ENCODE data around the gene VAMP7.
"Not testable (repeated sequence)": the region's sequence is repeated elsewhere in the genome, so short reads cannot be mapped to it uniquely, and the experiment has no call there.

VAMP7 gene

GRCh38 chrX:155907661-155908060, 26.5 kb downstream of the VAMP7 start:
- not testable (repeated sequence) for DNase-seq (ENCODE audit: low read depth)

GRCh38 chrX:155923200-155923599, 42.1 kb downstream of the VAMP7 start:
- DNase-seq (ENCODE audit: low read depth), result no peak

GRCh38 chrX:155930852-155931618, 49.9 kb downstream of the VAMP7 start:
- not testable (repeated sequence) for DNase-seq (ENCODE audit: low read depth)

- no peak for DNase-seq (ENCODE audit: low read depth)
These were observed 57.0 kb downstream of the VAMP7 start for GRCh38 chrX:155938132-155938531.

- no peak for DNase-seq (ENCODE audit: low read depth)
These were observed 68.0 kb downstream of the VAMP7 start for GRCh38 chrX:155949098-155949497.

GRCh38 chrX:155951237-155951789, 70.2 kb downstream of the VAMP7 start:
- DNase-seq (ENCODE audit: low read depth), result no peak

- DNase-seq (ENCODE audit: low read depth), result no peak
These were observed 71.9 kb downstream of the VAMP7 start for GRCh38 chrX:155953055-155953454.

GRCh38 chrX:155954793-155955192, 73.6 kb downstream of the VAMP7 start:
- no peak for DNase-seq (ENCODE audit: low read depth)

GRCh38 chrX:155956099-155956498, 75.0 kb downstream of the VAMP7 start:
- no peak for DNase-seq (ENCODE audit: low read depth)

- DNase-seq (ENCODE audit: low read depth), result no peak
These were observed 75.5 kb downstream of the VAMP7 start for GRCh38 chrX:155956649-155957048.

GRCh38 chrX:155957843-155958242, 76.7 kb downstream of the VAMP7 start:
- DNase-seq (ENCODE audit: low read depth), result no peak

- no peak for DNase-seq (ENCODE audit: low read depth)
These were observed 78.0 kb downstream of the VAMP7 start for GRCh38 chrX:155959018-155959587.

- no peak for DNase-seq (ENCODE audit: low read depth)
These were observed 81.8 kb downstream of the VAMP7 start for GRCh38 chrX:155962906-155963305.

- DNase-seq (ENCODE audit: low read depth), result no peak
These were observed 85.7 kb downstream of the VAMP7 start for GRCh38 chrX:155966876-155967275.

GRCh38 chrX:155967653-155968325, 86.6 kb downstream of the VAMP7 start:
- no peak for DNase-seq (ENCODE audit: low read depth)

- DNase-seq (ENCODE audit: low read depth), result no peak
These were observed 87.1 kb downstream of the VAMP7 start for GRCh38 chrX:155968326-155968661.

GRCh38 chrX:155968791-155969190, 87.6 kb downstream of the VAMP7 start:
- DNase-seq (ENCODE audit: low read depth), result no peak

- not testable (repeated sequence) for DNase-seq (ENCODE audit: low read depth)
These were observed 90.5 kb downstream of the VAMP7 start for GRCh38 chrX:155971658-155972057.

GRCh38 chrX:155972241-155972640, 91.1 kb downstream of the VAMP7 start:
- DNase-seq (ENCODE audit: low read depth), result not testable (repeated sequence)

- DNase-seq (ENCODE audit: low read depth), result no peak
These were observed 102.2 kb downstream of the VAMP7 start for GRCh38 chrX:155983326-155983725.

GRCh38 chrX:155985208-155985607, 104.1 kb downstream of the VAMP7 start:
- no peak for DNase-seq (ENCODE audit: low read depth)

- DNase-seq (ENCODE audit: low read depth), result not testable (repeated sequence)
These were observed 105.8 kb downstream of the VAMP7 start for GRCh38 chrX:155986995-155987394.

GRCh38 chrX:155988859-155989258, 107.7 kb downstream of the VAMP7 start:
- no peak for DNase-seq (ENCODE audit: low read depth)
